Esophagus squamous epithelium (tissue), 5 donors: ENCODE results near the gene RNF151. TPM values are rescaled to one million over a fixed set of nuclear protein-coding genes. Genes with fewer than 3 reads are reported as not detected.
A peak's percentile ranks its signal among the peaks of the same experiment; 100 is the strongest.

ENCODE experiments used
- DNase-seq: peaks from one replicate; lab custom pipeline; 2025; lab: John Stamatoyannopoulos, UW
- H3K27ac ChIP-seq, 4 donors: fragments of 200-600 bp; sonication (generic); one replicate each; pipeline ENCODE4 v1.5.1; 2016 to 2019; ENCODE audit warnings: mild to moderate bottlenecking in 1 of 4
- H3K27me3 ChIP-seq, 4 donors: fragments of 200-600 bp; sonication (generic); 1 replicate in 3 of 4; 2 replicates in 1 of 4; pipeline versions ENCODE4 v1.5.1 to v1.6.0; 2017 to 2021; ENCODE audit warnings: antibody characterized with exemption in 1 of 4
- H3K36me3 ChIP-seq, 3 donors: fragments of 200-600 bp; sonication (generic); one replicate each; pipeline ENCODE4 v1.5.1; 2016 to 2019
- H3K4me1 ChIP-seq, 3 donors: fragments of 200-600 bp; sonication (generic); one replicate each; pipeline ENCODE4 v1.5.1; 2017 to 2019
- H3K4me3 ChIP-seq, 4 donors: fragments of 200-600 bp; sonication (generic); 1 replicate in 3 of 4; 2 replicates in 1 of 4; pipeline ENCODE4 v1.5.1; 2016 to 2019; ENCODE audit warnings: mild to moderate bottlenecking in 2 of 4, moderate library complexity in 1 of 4
- H3K9me3 ChIP-seq, 3 donors: fragments of 200-600 bp; sonication (generic); one replicate each; pipeline ENCODE4 v1.5.1; 2016 to 2019
- POLR2A ChIP-seq, 4 donors: fragments of 450-650 bp; IDR thresholded peaks; one replicate each; pipeline ENCODE4 v1.6.1; 2017; ENCODE audit warnings: antibody characterized with exemption in 4 of 4, mild to moderate bottlenecking in 4 of 4, moderate library complexity in 3 of 4
- WGBS, 2 donors: methylation state at CpG; one replicate each; pipeline ENCODE4 v1.1.5; 2018; 5-methylcytosine and 5-hydroxymethylcytosine counted together
- intact Hi-C: fragments of 100-400 bp; cut with DNase I; formaldehyde crosslinking; loops from one replicate; pipeline ENCODE4 v1.15.0; 2022
- total RNA-seq, 4 donors: library from RNA; depleted of rRNA; stranded (reverse); fragments of >200 nt; gene quantifications; one replicate each; pipeline ENCODE4 v1.1.0, GENCODE V29; 2016
- TF ChIP-seq, protein P1 (sequence below), 6 experiments: fragments of 450-650 bp in 4 of 6; fragments of 200-600 bp in 2 of 6; sonication (generic) in 2 of 6; IDR thresholded peaks; one replicate each; pipeline ENCODE4 v1.5.1; 2016 to 2019; ENCODE audit warnings: antibody characterized with exemption in 6 of 6, mild to moderate bottlenecking in 4 of 6, moderate library complexity in 4 of 6
- donor health status: DM: yes; HTN: yes; CAD: no.

The RNF151 gene
- total RNA-seq, 4 donors from 2014 or later: not detected

DNA sequence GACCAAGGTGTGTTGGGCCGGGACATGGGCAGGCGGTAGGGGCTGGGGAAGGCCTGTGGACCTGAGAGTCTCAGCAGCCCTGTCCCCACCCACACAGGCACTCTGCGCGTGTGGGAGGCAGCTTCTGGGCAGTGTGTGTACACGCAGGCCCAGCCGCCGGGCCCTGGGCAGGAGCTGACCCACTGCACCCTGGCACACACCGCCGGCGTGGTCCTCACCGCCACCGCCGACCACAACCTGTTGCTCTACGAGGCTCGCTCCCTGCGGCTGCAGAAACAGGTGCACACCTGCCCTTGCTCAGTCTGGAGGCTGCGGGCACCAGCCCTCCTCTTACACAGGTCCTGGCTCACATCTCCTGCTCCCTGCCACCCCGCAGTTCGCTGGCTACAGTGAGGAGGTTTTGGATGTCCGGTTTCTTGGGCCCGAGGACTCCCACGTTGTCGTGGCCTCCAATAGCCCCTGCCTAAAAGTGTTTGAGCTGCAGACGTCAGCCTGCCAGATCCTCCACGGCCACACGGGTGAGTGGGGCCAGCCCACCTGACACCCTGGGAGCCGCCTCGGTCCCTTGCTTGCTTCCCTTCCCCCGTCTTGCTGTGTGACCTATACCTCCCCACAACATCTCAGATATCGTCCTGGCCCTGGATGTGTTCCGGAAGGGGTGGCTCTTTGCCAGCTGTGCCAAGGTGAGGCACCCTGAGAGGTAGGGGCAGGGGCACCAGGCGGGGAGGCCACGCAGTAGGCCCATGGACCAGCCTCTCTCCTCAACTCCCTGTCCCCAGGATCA, 9.0 kb downstream of the RNF151 start:
- Histone ChIP-seq H3K27me3 (peaks cover 0 to 63% (median 9%) of the 10 kb centered on the region in 4 donors), H3K27ac (no peak overlapping the region), H3K4me1 (peaks cover 34 to 69% (median 38%) of the 10 kb centered on the region in 3 donors), H3K36me3 (peaks cover 32 to 55% (median 41%) of the 10 kb centered on the region in 3 donors), H3K4me3 (no peak overlapping the region), H3K9me3 (no peaks in the 10 kb centered on the region)
- intact Hi-C loops: no loop called here
- no peak for DNase-seq
- 94% methylated on average over 20 to 23 of the region's 33 CpGs for WGBS, 2 donors
- TF ChIP-seq, protein P1, sequence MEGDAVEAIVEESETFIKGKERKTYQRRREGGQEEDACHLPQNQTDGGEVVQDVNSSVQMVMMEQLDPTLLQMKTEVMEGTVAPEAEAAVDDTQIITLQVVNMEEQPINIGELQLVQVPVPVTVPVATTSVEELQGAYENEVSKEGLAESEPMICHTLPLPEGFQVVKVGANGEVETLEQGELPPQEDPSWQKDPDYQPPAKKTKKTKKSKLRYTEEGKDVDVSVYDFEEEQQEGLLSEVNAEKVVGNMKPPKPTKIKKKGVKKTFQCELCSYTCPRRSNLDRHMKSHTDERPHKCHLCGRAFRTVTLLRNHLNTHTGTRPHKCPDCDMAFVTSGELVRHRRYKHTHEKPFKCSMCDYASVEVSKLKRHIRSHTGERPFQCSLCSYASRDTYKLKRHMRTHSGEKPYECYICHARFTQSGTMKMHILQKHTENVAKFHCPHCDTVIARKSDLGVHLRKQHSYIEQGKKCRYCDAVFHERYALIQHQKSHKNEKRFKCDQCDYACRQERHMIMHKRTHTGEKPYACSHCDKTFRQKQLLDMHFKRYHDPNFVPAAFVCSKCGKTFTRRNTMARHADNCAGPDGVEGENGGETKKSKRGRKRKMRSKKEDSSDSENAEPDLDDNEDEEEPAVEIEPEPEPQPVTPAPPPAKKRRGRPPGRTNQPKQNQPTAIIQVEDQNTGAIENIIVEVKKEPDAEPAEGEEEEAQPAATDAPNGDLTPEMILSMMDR (IDR thresholded peaks at IDR 0.05): no peak
- no peak for TF ChIP-seq POLR2A (IDR thresholded peaks at IDR 0.05)

DNA sequence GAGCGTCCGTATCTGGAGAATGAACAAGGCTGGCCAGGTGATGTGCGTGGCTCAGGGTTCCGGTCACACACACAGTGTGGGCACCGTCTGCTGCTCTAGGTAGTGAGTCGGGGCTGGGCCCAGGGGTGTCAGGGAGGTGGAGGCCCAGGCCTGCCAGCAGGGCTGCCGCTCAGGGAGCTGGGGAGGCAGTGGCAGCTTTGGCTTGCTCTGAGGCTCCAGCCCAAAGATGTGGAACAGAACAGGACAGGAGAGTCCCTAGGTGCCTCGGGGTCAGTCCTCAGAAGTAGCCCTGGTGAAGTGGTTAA, 9.5 kb downstream of the RNF151 start:
- WGBS, 2 donors: 85 to 100% methylated on average over 1 to 5 of the region's 8 CpGs
- H3K27me3 ChIP-seq: peaks cover 0 to 68% (median 12%) of the 10 kb centered on the region in 4 donors
- H3K36me3 ChIP-seq: peaks cover 32 to 55% (median 41%) of the 10 kb centered on the region in 3 donors
- H3K4me3 ChIP-seq: no peak overlapping the region
- no peaks in the 10 kb centered on the region for H3K9me3 ChIP-seq
- no peak for DNase-seq
- TF ChIP-seq POLR2A (IDR thresholded peaks at IDR 0.05): no peak
- TF ChIP-seq, protein P1 (IDR thresholded peaks at IDR 0.05): no peak
- H3K27ac ChIP-seq: no peak overlapping the region
- H3K4me1 ChIP-seq: peaks cover 30 to 69% (median 35%) of the 10 kb centered on the region in 3 donors
- intact Hi-C loops: no loop called here

DNA sequence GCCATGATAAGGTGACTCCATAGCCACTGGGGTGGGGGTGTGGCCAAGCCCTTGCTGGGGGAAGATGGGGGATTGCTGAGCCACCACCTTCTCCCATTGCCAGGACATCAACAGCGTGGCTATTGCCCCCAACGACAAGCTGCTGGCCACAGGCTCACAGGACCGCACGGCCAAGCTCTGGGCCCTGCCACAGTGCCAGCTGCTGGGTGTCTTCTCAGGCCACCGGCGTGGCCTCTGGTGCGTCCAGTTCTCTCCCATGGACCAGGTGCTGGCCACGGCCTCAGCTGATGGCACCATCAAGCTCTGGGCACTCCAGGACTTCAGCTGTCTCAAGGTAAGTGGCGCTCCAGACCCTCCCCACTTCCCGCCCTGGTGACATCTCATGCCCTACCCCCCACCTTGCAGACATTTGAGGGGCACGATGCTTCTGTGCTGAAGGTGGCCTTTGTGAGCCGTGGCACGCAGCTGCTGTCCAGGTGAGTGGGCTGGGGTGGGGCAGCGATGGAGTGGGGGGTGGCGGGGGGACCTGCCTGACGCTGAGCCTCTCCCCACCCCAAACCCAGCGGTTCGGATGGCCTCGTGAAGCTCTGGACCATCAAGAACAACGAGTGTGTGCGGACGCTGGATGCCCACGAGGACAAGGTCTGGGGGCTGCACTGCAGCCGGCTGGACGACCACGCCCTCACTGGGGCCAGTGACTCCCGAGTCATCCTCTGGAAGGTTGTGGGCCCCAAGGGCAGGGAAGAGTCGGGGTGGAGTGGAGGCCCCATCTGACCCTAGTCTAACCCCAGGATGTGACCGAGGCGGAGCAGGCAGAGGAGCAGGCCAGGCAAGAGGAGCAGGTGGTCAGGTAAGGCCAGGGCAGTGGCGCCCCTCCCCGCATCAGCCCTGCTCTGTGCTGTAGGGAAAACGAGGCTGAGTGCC, 10.6 kb downstream of the RNF151 start:
- Histone ChIP-seq H3K36me3 (peaks cover 32 to 55% (median 41%) of the 10 kb centered on the region in 3 donors), H3K27ac (peak overlapping the region in 3 of 4 donors; percentile 13 to 83 (median 14)), H3K9me3 (no peaks in the 10 kb centered on the region), H3K4me1 (peaks cover 28 to 72% (median 37%) of the 10 kb centered on the region in 3 donors), H3K4me3 (no peak overlapping the region), H3K27me3 (peaks cover 0 to 79% (median 13%) of the 10 kb centered on the region in 4 donors)
- DNase-seq: no peak
- TF ChIP-seq POLR2A (IDR thresholded peaks at IDR 0.05): no peak
- TF ChIP-seq, protein P1 (IDR thresholded peaks at IDR 0.05): no peak
- 73% methylated on average over 7 of the region's 33 CpGs; no CpG with 5 or more reads in 1 of the 2 donors for WGBS, 2 donors
- intact Hi-C loops: no loop called here

DNA sequence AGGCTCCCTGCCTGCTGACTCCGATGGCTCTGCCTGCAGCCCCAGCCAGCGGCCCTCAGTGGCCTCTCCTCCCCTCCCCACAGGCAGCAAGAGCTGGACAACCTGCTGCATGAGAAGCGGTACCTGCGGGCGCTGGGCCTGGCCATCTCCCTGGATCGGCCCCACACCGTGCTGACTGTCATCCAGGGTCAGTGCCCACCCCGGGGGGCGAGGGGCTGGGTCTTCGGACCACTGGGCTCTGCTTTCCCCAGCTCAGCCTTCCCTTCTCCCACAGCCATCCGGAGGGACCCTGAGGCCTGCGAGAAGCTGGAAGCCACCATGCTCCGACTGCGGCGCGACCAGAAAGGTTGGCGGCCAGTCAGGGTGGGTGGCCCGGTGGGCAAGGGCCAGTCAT, 11.2 kb downstream of the RNF151 start:
- peaks cover 32 to 55% (median 41%) of the 10 kb centered on the region in 3 donors for H3K36me3 ChIP-seq
- H3K27me3 ChIP-seq: peaks cover 0 to 85% (median 13%) of the 10 kb centered on the region in 4 donors
- WGBS, 2 donors: no CpG with 5 or more reads among the region's 18 CpGs
- TF ChIP-seq POLR2A (IDR thresholded peaks at IDR 0.05): no peak
- TF ChIP-seq, protein P1 (IDR thresholded peaks at IDR 0.05): no peak
- DNase-seq: no peak
- H3K9me3 ChIP-seq: no peaks in the 10 kb centered on the region
- H3K27ac ChIP-seq: peak overlapping the region in 3 of 4 donors; percentile 2 to 83 (median 82)
- H3K4me1 ChIP-seq: peaks cover 21 to 72% (median 31%) of the 10 kb centered on the region in 3 donors
- intact Hi-C loops: no loop called here
- H3K4me3 ChIP-seq: no peak overlapping the region
